HepG2 (cell line): ENCODE data around the gene MC1R. TPM values are rescaled to one million over a fixed set of nuclear protein-coding genes. Genes with fewer than 3 reads are reported as not detected.
A peak's percentile ranks its signal among the peaks of the same experiment; 100 is the strongest.

Experiments
- HNF4G ChIP-seq, 2 experiments: sonication (generic) in 1 of 2; formaldehyde crosslinking in 1 of 2; IDR thresholded peaks; 2 replicates each; pipeline versions ENCODE4 v1.4.0 to v1.6.1; 2011 to 2020; ENCODE audit warnings: borderline replicate concordance in 2 of 2, low read depth in 2 of 2, mild to moderate bottlenecking in 2 of 2, low read length in 1 of 2, missing genetic modification reagents in 1 of 2, moderate library complexity in 1 of 2
- HNRNPH1 ChIP-seq: fragments of 200-400 bp; formaldehyde crosslinking; optimal IDR thresholded peaks from 2 replicates; pipeline ENCODE3; 2017; ENCODE audit warnings: mild to moderate bottlenecking, low read depth, low read length
- HNRNPLL ChIP-seq: fragments of 200-400 bp; formaldehyde crosslinking; IDR thresholded peaks from 2 replicates; pipeline ENCODE4 v1.6.1; 2017; ENCODE audit warnings: mild to moderate bottlenecking, low read depth, low read length; ENCODE audit not compliant: poor library complexity, severe bottlenecking
- NCOR1 ChIP-seq: fragments of 200-600 bp; sonication (generic); IDR thresholded peaks from 2 replicates; pipeline ENCODE4 v1.7.0; 2017; ENCODE audit warnings: antibody characterized with exemption, low read length, borderline replicate concordance
- NR0B2 ChIP-seq: sonication (generic); formaldehyde crosslinking; IDR thresholded peaks from 2 replicates; pipeline ENCODE4 v1.4.0; 2020; ENCODE audit warnings: mild to moderate bottlenecking, missing genetic modification reagents
- PREB ChIP-seq: sonication (generic); formaldehyde crosslinking; IDR thresholded peaks from 2 replicates; pipeline ENCODE4 v1.4.0; 2020; ENCODE audit warnings: missing genetic modification reagents
- SP4 ChIP-seq: sonication (generic); formaldehyde crosslinking; IDR thresholded peaks from 2 replicates; pipeline ENCODE4 v1.8.1; 2023; ENCODE audit warnings: mild to moderate bottlenecking, missing genetic modification reagents
- SRSF4 ChIP-seq: fragments of 200-400 bp; formaldehyde crosslinking; IDR thresholded peaks from one replicate; pipeline ENCODE4 v1.6.1; 2018; ENCODE audit warnings: mild to moderate bottlenecking, low read depth, low read length, moderate library complexity; ENCODE audit not compliant: poor library complexity, severe bottlenecking
- TAF1 ChIP-seq: sonication (generic); formaldehyde crosslinking; IDR thresholded peaks from 2 replicates; pipeline ENCODE4 v1.4.0; 2020; ENCODE audit warnings: missing genetic modification reagents
- TGIF2 ChIP-seq: IDR thresholded peaks from 2 replicates; pipeline ENCODE4 v1.6.1; 2016; ENCODE audit warnings: control low read depth, missing compliant biosample characterization
- ZFX ChIP-seq: sonication (generic); formaldehyde crosslinking; IDR thresholded peaks from 2 replicates; pipeline ENCODE4 v1.4.0; 2020; ENCODE audit warnings: mild to moderate bottlenecking, low read depth, missing genetic modification reagents, moderate library complexity
- ZMYM4 ChIP-seq: sonication (generic); formaldehyde crosslinking; IDR thresholded peaks from 2 replicates; pipeline ENCODE4 v1.8.1; 2023; ENCODE audit warnings: mild to moderate bottlenecking, missing genetic modification reagents
- ZNF7 ChIP-seq: IDR thresholded peaks from 2 replicates; pipeline ENCODE4 v1.6.1; 2016; ENCODE audit warnings: missing biosample characterization, missing genetic modification reagents
- ZSCAN12 ChIP-seq: sonication (generic); formaldehyde crosslinking; IDR thresholded peaks from 2 replicates; pipeline ENCODE4 v1.9.0; 2021; ENCODE audit warnings: mild to moderate bottlenecking, missing genetic modification reagents
- ZSCAN25 ChIP-seq: sonication (generic); formaldehyde crosslinking; IDR thresholded peaks from 2 replicates; pipeline ENCODE4 v1.8.0; 2022; ENCODE audit warnings: mild to moderate bottlenecking, missing genetic modification reagents
- polyA plus RNA-seq, 8 experiments: library from polyadenylated mRNA; depleted of rRNA in 3 of 8; stranded (reverse) in 7 of 8; unstranded in 1 of 8; fragments of >200 nt; fragmentation: Illumina TruSeq in 4 of 8; extraction: Trizol in 4 of 8; gene quantifications; 2 replicates each; pipeline versions ENCODE4 v1.2.1 to v1.2.3, GENCODE V29; 2011 to 2016; ENCODE audit warnings: low read depth in 4 of 8, missing spikeins in 1 of 8, mixed read lengths in 1 of 8; ENCODE audit not compliant: insufficient read depth in 1 of 8
- total RNA-seq, 5 experiments: library from RNA; depleted of rRNA; stranded (reverse); fragments of >200 nt; fragmentation: Illumina TruSeq; extraction: Trizol; gene quantifications; 2 replicates each; pipeline ENCODE4 v1.2.3, GENCODE V29; 2016; ENCODE audit warnings: low read depth in 1 of 5
- TF ChIP-seq, protein P1 (sequence below): sonication (generic); formaldehyde crosslinking; IDR thresholded peaks from 2 replicates; pipeline ENCODE4 v1.5.1; 2020; ENCODE audit warnings: missing genetic modification reagents, mild to moderate bottlenecking, borderline replicate concordance
- TF ChIP-seq, protein P2 (sequence below): sonication (generic); formaldehyde crosslinking; IDR thresholded peaks from 2 replicates; pipeline ENCODE4 v1.8.0; 2022; ENCODE audit warnings: mild to moderate bottlenecking, missing genetic modification reagents, moderate library complexity
- TF ChIP-seq, protein P3 (sequence below): sonication (generic); formaldehyde crosslinking; IDR thresholded peaks from 2 replicates; pipeline ENCODE4 v1.4.0; 2020; ENCODE audit warnings: mild to moderate bottlenecking, missing genetic modification reagents

Gene MC1R
- total and polyA plus RNA-seq, 2 of the 13 experiments (the other 11 are each of a cell fraction or from before 2014, with no cell fraction given) = 9.1 to 14.8 TPM

GRCh38 chr16:89922884-89923639 is 4.4 kb downstream of the MC1R start, which contains the start of gene TUBB3 (continued):
- TF ChIP-seq NR0B2 (CRISPR knock-in tag) = peak; percentile 89
- TF ChIP-seq SRSF4 = no peak
- peak; percentile 10; the same call in 1 of the 2 replicates for TF ChIP-seq NCOR1
- no peak for TF ChIP-seq ZNF7 (CRISPR knock-in tag)
- TF ChIP-seq SP4 (CRISPR knock-in tag) = peak; percentile 88
- peak; percentile 75 for TF ChIP-seq TAF1 (CRISPR knock-in tag)
- no peak; the same call in none of the 2 replicates for TF ChIP-seq TGIF2
- TF ChIP-seq HNRNPH1 = peak; percentile 9
- TF ChIP-seq ZSCAN12 (CRISPR knock-in tag) = no peak; the same call in 1 of the 2 replicates
- peak; percentile 81 for TF ChIP-seq HNRNPLL
- TF ChIP-seq, protein P1, sequence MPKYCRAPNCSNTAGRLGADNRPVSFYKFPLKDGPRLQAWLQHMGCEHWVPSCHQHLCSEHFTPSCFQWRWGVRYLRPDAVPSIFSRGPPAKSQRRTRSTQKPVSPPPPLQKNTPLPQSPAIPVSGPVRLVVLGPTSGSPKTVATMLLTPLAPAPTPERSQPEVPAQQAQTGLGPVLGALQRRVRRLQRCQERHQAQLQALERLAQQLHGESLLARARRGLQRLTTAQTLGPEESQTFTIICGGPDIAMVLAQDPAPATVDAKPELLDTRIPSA = no peak
- TF ChIP-seq ZMYM4 (CRISPR knock-in tag) = peak; percentile 79
- TF ChIP-seq, protein P2, sequence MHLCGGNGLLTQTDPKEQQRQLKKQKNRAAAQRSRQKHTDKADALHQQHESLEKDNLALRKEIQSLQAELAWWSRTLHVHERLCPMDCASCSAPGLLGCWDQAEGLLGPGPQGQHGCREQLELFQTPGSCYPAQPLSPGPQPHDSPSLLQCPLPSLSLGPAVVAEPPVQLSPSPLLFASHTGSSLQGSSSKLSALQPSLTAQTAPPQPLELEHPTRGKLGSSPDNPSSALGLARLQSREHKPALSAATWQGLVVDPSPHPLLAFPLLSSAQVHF = no peak
- TF ChIP-seq, protein P3, sequence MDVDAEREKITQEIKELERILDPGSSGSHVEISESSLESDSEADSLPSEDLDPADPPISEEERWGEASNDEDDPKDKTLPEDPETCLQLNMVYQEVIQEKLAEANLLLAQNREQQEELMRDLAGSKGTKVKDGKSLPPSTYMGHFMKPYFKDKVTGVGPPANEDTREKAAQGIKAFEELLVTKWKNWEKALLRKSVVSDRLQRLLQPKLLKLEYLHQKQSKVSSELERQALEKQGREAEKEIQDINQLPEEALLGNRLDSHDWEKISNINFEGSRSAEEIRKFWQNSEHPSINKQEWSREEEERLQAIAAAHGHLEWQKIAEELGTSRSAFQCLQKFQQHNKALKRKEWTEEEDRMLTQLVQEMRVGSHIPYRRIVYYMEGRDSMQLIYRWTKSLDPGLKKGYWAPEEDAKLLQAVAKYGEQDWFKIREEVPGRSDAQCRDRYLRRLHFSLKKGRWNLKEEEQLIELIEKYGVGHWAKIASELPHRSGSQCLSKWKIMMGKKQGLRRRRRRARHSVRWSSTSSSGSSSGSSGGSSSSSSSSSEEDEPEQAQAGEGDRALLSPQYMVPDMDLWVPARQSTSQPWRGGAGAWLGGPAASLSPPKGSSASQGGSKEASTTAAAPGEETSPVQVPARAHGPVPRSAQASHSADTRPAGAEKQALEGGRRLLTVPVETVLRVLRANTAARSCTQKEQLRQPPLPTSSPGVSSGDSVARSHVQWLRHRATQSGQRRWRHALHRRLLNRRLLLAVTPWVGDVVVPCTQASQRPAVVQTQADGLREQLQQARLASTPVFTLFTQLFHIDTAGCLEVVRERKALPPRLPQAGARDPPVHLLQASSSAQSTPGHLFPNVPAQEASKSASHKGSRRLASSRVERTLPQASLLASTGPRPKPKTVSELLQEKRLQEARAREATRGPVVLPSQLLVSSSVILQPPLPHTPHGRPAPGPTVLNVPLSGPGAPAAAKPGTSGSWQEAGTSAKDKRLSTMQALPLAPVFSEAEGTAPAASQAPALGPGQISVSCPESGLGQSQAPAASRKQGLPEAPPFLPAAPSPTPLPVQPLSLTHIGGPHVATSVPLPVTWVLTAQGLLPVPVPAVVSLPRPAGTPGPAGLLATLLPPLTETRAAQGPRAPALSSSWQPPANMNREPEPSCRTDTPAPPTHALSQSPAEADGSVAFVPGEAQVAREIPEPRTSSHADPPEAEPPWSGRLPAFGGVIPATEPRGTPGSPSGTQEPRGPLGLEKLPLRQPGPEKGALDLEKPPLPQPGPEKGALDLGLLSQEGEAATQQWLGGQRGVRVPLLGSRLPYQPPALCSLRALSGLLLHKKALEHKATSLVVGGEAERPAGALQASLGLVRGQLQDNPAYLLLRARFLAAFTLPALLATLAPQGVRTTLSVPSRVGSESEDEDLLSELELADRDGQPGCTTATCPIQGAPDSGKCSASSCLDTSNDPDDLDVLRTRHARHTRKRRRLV (CRISPR knock-in tag) = no peak
- peak; percentile 18 for TF ChIP-seq ZSCAN25 (CRISPR knock-in tag)
- peak; percentile 72 for TF ChIP-seq ZFX (CRISPR knock-in tag)
- no peak for TF ChIP-seq PREB (CRISPR knock-in tag)
- TF ChIP-seq HNF4G (IDR thresholded peaks at IDR 0.05; ENCODE audit: borderline replicate concordance, low read depth, low read length) = peak; percentile 43; the same call in 1 of the 2 replicates
- 0 out of 2 replicates have a peak, but pooled peaks have one; percentile 60 for TF ChIP-seq HNF4G (CRISPR knock-in tag; IDR thresholded peaks at IDR 0.05; ENCODE audit: borderline replicate concordance, low read depth)
